ENCODE results near the gene RPL5.
"Not testable (repeated sequence)": the region's sequence is repeated elsewhere in the genome, so short reads cannot be mapped to it uniquely, and the experiment has no call there.

DNA sequence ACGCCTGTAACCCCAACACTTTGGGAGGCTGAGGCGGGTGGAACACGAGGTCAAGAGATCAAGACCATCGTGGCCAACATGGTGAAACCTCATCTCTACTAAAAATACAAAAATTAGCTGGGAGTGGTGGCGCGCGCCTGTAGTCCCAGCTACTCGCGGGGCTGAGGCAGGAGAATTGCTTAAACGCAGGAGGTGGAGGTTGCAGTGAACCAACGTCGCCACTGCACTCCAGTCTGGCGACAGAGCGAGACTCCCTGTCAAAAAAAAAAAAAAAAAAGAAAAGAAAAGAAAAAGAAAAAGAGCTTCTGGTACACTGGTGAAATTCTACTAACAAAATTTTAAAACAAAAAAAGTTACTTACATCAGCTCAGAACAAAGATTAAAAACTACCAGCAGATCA, 48.3 kb upstream of the RPL5 start:
- not testable (repeated sequence) for TF ChIP-seq CTCF (IDR thresholded peaks at IDR 0.05; ENCODE audit: poor library complexity); EZH2 (IDR thresholded peaks at IDR 0.05; ENCODE audit: borderline replicate concordance)
